GM18517 (cell line): ENCODE measurements around the gene LPIN3.
A peak's percentile ranks its signal among the peaks of the same experiment; 100 is the strongest.
"Not testable (repeated sequence)": the region's sequence is repeated elsewhere in the genome, so short reads cannot be mapped to it uniquely, and the experiment has no call there.

Experiments used
- ATAC-seq: cut with Tn5 transposase; IDR thresholded peaks from one replicate; pipeline ENCODE4 v1.9.1; 2021; ENCODE audit warnings: mild to moderate bottlenecking, moderate library complexity; ENCODE audit not compliant: unreplicated experiment

The LPIN3 gene

DNA sequence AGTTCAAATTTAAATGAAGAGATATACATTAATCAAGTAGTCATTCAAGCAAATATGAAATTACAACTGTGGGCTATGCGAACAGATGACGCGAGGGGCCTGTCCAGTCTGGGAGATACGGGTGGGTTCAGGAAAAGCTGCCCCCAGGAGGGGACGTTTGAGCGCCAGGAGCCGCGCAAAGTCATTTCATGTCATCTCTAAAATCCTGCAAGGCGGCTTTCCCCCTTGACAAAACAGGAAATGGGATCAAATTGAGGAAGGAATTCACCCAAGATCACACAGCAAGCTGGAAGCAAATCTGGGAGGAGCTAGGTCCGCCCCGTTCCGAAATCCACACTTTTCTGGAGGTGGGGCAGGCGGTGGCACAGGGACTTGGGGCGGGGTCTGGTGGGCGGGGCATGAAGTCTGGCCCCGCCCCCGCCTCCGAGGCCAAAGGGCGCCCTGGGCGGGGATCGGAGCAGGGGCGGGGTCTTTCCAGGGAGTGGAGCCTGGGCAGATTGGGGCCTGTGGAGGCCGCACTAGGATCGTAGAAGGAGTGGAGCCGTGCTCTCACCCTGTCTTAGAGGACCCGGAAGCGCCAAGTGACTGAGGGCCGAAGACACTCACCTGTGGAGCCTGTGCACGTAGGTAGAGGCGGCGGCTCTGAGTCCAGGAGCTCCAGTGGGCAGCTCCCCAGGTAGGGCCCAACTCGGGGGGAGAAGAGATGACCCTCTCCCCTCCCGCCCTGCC lies at the start of gene LPIN3:
Gene LPIN3 (plus strand): TSS at position 495 of the 729 bp plus-strand sequence. CDS start 4,983 bp downstream, outside the sequence.
- ATAC-seq = peak; percentile 16

GRCh38 chr20:41293269-41294037 lies 47.2 kb upstream of the LPIN3 start:
- ATAC-seq = no peak

DNA sequence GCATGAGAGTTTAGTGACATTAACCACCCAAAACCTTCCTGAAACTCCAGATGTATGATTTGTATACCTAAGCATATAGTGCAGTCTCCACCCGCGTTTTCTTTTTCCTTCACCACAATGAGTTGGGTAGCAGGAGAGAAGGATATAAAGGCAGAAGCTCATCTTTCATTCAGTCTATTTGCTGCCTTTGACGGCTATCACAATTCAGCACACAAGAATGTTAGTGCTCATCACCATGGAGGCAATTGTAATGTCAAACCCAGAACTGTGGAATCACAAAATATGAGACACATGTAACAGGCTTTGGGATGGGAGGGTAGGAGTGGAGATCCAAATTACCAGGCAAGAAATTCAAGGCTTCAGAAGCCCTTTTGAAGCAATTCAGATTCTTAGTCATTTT lies 40.7 kb upstream of the LPIN3 start:
- no peak for ATAC-seq

GRCh38 chr20:41300383-41300782 lies 40.2 kb upstream of the LPIN3 start:
- no peak for ATAC-seq

- ATAC-seq = no peak
These were observed 39.7 kb upstream of the LPIN3 start for GRCh38 chr20:41300886-41301285.

GRCh38 chr20:41304002-41304401 lies 36.6 kb upstream of the LPIN3 start:
- ATAC-seq = no peak

GRCh38 chr20:41304424-41305079 lies 36.1 kb upstream of the LPIN3 start:
- no peak for ATAC-seq

DNA sequence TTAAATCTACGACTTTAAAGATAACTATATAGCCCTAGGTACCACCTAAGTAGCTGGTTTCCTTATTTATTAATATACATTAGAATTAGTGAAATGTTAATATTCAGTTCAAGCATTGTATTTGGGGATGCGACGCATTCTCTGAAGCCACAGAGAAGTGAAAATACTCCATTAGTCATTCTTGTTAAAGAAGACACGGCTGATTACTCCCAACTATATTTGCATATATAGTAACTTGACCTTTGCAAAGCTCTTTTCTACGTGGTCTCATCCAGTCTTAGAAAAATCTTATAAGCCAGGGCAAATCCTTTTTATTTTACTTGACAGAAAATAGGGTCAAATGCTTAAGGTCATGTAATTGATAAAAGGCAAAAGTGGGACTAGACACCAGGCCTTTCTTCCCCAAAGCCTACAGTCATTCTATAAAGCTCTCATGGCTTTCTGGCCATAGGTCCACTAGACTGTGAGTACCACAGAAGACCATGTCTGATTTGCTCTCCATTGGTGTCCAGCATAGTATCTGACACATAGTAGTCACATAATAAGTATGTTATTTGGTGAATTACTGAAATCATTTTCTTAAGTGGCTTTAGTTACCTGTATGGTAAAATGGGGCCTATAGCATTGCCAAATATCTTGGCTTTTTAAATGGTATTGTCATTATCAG lies 34.4 kb upstream of the LPIN3 start:
- peak; percentile 90 for ATAC-seq

DNA sequence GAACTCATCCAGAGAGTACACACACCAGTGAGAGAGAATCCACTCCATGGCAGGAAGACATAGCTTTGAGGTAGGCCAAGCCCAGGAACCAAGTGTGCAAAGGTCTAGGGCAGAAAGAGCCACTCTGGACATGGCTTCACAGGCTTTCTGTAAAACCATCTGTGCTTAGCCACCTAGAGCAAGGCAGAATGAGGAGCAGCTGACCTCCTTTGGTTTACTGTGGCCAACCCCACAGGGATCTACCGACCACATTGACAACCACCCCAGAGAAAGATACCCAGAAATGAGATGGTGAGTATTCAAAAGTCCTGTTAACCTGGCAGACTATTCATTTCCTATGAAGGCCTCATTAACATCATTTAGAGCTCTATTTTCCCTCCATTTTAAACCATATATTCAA lies 33.6 kb upstream of the LPIN3 start:
- ATAC-seq = no peak

DNA sequence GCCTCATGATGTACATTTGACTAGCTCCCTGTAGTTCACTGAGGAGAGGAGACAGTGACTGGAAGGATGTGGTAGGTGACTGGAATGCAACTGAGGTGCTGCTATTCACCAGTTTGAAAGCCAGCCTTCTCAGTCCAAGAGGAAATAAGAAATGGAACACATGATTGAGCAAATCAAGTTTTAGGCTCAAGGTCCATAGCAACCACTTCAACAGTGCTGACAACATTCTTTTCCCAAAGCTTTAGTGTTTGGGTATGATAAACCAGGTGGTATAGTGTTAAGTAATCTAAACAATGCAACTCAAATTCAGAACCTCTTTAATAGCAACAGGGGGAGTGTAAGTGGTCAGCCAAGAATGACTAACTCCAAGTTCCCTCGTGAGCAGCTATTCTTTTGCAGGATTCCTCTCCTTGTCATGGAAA lies 32.3 kb upstream of the LPIN3 start:
- ATAC-seq = no peak

DNA sequence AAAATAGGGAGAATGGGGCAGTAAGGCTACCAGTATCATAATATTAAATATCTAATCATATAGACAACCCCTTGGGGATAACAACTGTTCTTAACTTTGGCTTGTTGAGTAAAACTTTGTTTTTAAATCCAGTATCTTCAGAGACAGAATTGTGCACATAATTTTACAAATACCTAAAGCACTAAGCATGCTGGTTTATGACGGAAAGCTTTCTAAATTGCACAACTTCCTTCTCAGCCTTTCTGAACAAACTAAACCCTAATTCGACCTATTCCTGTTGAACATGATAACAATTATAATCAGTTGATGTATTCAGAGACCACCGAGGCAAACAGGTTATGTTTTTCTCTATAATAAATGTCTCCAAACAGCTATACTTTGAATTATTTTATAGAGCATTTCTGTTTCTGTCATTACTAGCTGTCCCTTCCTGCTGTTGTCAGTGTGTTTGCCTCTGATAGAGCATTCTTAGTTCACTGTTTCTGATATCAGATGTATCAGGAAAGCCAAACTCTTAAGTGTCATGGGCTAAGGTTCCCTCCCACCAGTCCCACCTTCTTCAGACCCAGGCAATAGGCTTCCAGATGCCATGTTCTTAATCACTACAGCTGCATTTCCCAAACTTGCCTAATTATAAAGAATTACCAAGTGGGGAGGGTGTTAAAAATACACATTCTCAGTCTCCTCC lies 31.8 kb upstream of the LPIN3 start:
- ATAC-seq = no peak

- ATAC-seq = no peak
These were observed 30.8 kb upstream of the LPIN3 start for GRCh38 chr20:41309817-41310216.

- not testable (repeated sequence) for ATAC-seq
These were observed 28.6 kb upstream of the LPIN3 start for GRCh38 chr20:41312009-41312408.

DNA sequence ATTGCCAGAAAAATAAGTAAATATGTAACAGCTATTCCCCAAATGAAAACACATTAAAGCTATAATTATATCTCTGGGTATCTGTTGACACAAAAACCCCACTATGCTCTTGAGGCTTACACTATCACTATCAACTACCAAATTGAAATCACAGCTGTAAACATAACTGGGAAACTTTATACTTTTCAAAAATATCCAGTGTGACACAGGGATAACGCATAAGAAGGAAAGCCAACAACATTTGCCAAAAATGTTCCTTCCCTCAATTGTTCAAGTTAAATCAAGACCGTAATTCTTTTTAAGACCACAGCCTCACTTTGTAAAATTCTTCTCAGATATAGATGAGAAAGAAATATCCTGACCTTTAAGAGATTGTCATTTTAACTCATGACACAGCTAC lies 26.2 kb upstream of the LPIN3 start:
- ATAC-seq = no peak

- no peak for ATAC-seq
These were observed 24.6 kb upstream of the LPIN3 start for GRCh38 chr20:41316051-41316450.

DNA sequence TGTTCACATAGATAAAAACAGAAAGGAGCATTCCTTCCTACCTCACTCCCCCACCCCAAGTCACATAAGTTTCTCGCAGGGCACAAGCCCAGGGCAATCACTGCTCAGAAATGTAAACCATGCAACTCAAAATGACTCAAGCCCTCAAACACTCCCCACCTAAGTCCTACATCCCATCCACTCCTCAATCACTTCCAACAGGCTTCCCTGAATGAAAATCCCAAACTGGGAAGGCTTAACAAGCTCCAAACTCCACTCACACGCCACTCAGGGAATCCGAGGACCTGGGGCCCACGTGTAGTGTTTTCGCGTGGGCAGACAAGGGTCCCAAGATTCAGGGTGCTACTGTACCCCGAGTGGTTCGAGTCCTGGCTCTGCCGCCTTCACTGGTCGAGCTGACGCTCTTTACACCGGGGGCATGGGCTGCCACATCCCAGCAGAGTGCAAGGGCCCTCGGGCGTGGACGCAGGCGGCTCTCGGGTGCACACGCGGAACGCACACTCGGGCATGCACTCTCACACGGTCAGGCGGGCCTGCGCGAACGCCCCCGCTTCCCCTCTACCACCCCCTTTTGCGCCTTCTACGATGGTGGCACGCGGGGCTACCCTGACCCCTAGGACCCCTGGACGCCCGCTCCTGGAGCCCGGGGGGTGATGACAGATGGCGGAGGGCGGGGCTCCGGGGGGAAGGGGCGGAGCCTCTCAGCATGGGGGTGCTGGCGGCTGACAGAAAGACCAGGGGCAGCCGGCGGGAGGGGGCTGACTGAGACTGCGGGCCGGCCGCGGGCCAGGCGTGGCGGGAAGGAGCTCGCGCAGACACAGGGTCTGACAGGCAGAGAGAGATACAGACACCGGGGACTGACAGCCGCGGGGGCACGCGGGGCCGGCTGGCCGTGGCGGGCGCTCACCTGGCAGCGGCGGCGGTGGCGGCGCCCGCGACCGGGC lies 23.7 kb upstream of the LPIN3 start:
- ATAC-seq = peak; percentile 55

GRCh38 chr20:41317546-41318270 lies 22.9 kb upstream of the LPIN3 start, which contains the start of gene ZHX3:
ZHX3 (minus strand) TSS chr20:41317731; CDS start chr20:41204916, 112,815 bp downstream.
- peak; percentile 88 for ATAC-seq

DNA sequence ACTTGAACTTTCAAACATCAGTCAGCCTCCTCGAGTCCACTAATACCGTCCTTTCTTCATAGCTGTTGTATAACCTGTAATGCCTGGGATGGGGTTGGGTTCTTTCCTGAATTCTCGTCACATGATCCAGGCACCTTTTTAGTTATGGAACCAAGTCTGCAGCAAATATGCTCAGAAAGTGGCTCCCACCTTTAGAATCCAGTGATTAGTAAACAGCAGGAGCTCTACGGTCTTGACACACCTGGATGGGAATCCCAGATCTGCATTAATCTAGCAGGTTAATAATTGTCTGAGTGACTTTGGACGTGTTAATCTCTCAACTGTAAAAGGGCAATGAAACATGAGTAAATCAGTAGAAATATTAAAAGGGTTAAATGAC lies 22.4 kb upstream of the LPIN3 start:
- ATAC-seq = no peak

DNA sequence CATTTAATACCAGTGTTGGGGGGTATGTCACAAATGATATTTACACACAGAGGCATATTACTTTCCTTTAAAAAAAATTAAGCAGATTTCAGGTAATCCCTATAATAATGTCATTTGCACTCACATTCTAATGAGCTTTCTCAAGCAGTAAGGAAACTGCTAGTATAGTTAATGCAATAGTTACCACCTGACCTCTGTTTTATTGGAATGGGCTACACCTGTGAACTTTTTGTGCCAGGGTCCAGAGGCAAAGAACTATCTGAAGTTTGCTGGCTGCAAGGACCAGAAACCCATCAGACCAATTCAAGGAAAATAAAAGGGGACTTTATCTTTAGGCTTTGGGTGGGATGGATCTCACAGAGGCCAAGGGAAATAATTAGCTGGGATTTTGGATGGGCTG lies 20.2 kb upstream of the LPIN3 start:
- ATAC-seq = no peak
